ENCODE data around the gene DNAJC1. TPM values are rescaled to one million over a fixed set of nuclear protein-coding genes. Genes with fewer than 3 reads are reported as not detected.
"Not testable (repeated sequence)": the region's sequence is repeated elsewhere in the genome, so short reads cannot be mapped to it uniquely, and the experiment has no call there.

Gene DNAJC1
- total RNA-seq, 2 experiments from 2014 or later = 21.4 to 22.4 TPM

GRCh38 chr10:21832821-21833130, 170.8 kb downstream of the DNAJC1 start:
- H3K4me1 Mint-ChIP-seq (ENCODE audit: low read depth) = no peaks in the 10 kb centered on the region
- no peak for ATAC-seq
- H3K36me3 Mint-ChIP-seq (ENCODE audit: low read depth) = peaks cover 36% of the 10 kb centered on the region
- no peak for DNase-seq
- no peak overlapping the region for H3K4me3 Mint-ChIP-seq
- no peak overlapping the region for H3K27ac Mint-ChIP-seq
- peaks cover 35% of the 10 kb centered on the region for H3K9me3 Mint-ChIP-seq (ENCODE audit: insufficient read depth)
- H3K27me3 Mint-ChIP-seq (ENCODE audit: low read depth) = no peaks in the 10 kb centered on the region
- ChIA-PET CTCF (no interaction called here), POLR2A (no interaction called here)

GRCh38 chr10:21831986-21832820, 171.3 kb downstream of the DNAJC1 start:
- DNase-seq = no peak
- ATAC-seq = no peak
- no peak overlapping the region for H3K27ac Mint-ChIP-seq
- ChIA-PET POLR2A (no interaction called here), CTCF (no interaction called here)
- H3K27me3 Mint-ChIP-seq (ENCODE audit: low read depth) = no peaks in the 10 kb centered on the region
- peaks cover 40% of the 10 kb centered on the region for H3K9me3 Mint-ChIP-seq (ENCODE audit: insufficient read depth)
- H3K4me1 Mint-ChIP-seq (ENCODE audit: low read depth) = no peaks in the 10 kb centered on the region
- no peak overlapping the region for H3K4me3 Mint-ChIP-seq
- H3K36me3 Mint-ChIP-seq (ENCODE audit: low read depth) = peaks cover 37% of the 10 kb centered on the region

GRCh38 chr10:21830037-21830436, 173.5 kb downstream of the DNAJC1 start:
- Mint-ChIP-seq H3K9me3 (ENCODE audit: insufficient read depth) (peaks cover 56% of the 10 kb centered on the region), H3K4me3 (no peak overlapping the region), H3K36me3 (ENCODE audit: low read depth) (peaks cover 34% of the 10 kb centered on the region), H3K27me3 (ENCODE audit: low read depth) (no peaks in the 10 kb centered on the region), H3K27ac (no peak overlapping the region), H3K4me1 (ENCODE audit: low read depth) (no peaks in the 10 kb centered on the region)
- ChIA-PET POLR2A (no interaction called here), CTCF (no interaction called here)
- DNase-seq (no peak), ATAC-seq (no peak)

GRCh38 chr10:21827308-21827707, 176.2 kb downstream of the DNAJC1 start:
- DNase-seq (no peak), ATAC-seq (no peak)
- no peak overlapping the region for H3K27ac Mint-ChIP-seq
- H3K9me3 Mint-ChIP-seq (ENCODE audit: insufficient read depth) = peaks cover 48% of the 10 kb centered on the region
- ChIA-PET CTCF (no interaction called here), POLR2A (no interaction called here)
- H3K36me3 Mint-ChIP-seq (ENCODE audit: low read depth) = peaks cover 34% of the 10 kb centered on the region
- no peak overlapping the region for H3K4me3 Mint-ChIP-seq
- H3K27me3 Mint-ChIP-seq (ENCODE audit: low read depth) = no peaks in the 10 kb centered on the region
- H3K4me1 Mint-ChIP-seq (ENCODE audit: low read depth) = no peaks in the 10 kb centered on the region

- Mint-ChIP-seq H3K4me1 (ENCODE audit: low read depth) (no peaks in the 10 kb centered on the region), H3K4me3 (no peak overlapping the region), H3K9me3 (ENCODE audit: insufficient read depth) (peaks cover 48% of the 10 kb centered on the region), H3K27ac (no peak overlapping the region), H3K27me3 (ENCODE audit: low read depth) (no peaks in the 10 kb centered on the region), H3K36me3 (ENCODE audit: low read depth) (peaks cover 32% of the 10 kb centered on the region)
- no peak for ATAC-seq
- POLR2A ChIA-PET = no interaction called here
- DNase-seq = no peak
- CTCF ChIA-PET = no interaction called here
Measured at GRCh38 chr10:21826725-21827124, 176.8 kb downstream of the DNAJC1 start.

- CTCF ChIA-PET = interaction anchor here (0.7 kb wide), 1 partner anchor 924 kb away, joined by 3 read pairs; no protein-coding TSS in a partner anchor
- DNase-seq (no peak), ATAC-seq (no peak)
- POLR2A ChIA-PET = no interaction called here
- Mint-ChIP-seq H3K4me3 (no peak overlapping the region), H3K36me3 (ENCODE audit: low read depth) (peaks cover 26% of the 10 kb centered on the region), H3K9me3 (ENCODE audit: insufficient read depth) (peaks cover 40% of the 10 kb centered on the region), H3K27ac (no peak overlapping the region), H3K4me1 (ENCODE audit: low read depth) (no peaks in the 10 kb centered on the region), H3K27me3 (ENCODE audit: low read depth) (no peaks in the 10 kb centered on the region)
Measured at GRCh38 chr10:21825345-21825744, 178.2 kb downstream of the DNAJC1 start.

- ChIA-PET CTCF (no interaction called here), POLR2A (no interaction called here)
- H3K9me3 Mint-ChIP-seq (ENCODE audit: insufficient read depth) = peaks cover 32% of the 10 kb centered on the region
- H3K27ac Mint-ChIP-seq = no peak overlapping the region
- H3K27me3 Mint-ChIP-seq (ENCODE audit: low read depth) = no peaks in the 10 kb centered on the region
- H3K4me1 Mint-ChIP-seq (ENCODE audit: low read depth) = no peaks in the 10 kb centered on the region
- no peak overlapping the region for H3K4me3 Mint-ChIP-seq
- DNase-seq (no peak), ATAC-seq (no peak)
- H3K36me3 Mint-ChIP-seq (ENCODE audit: low read depth) = peaks cover 21% of the 10 kb centered on the region
Measured at GRCh38 chr10:21824409-21824808, 179.1 kb downstream of the DNAJC1 start.

- ChIA-PET CTCF (no interaction called here), POLR2A (no interaction called here)
- Mint-ChIP-seq H3K4me1 (ENCODE audit: low read depth) (no peaks in the 10 kb centered on the region), H3K27me3 (ENCODE audit: low read depth) (no peaks in the 10 kb centered on the region), H3K9me3 (ENCODE audit: insufficient read depth) (peaks cover 32% of the 10 kb centered on the region), H3K4me3 (no peak overlapping the region), H3K27ac (no peak overlapping the region), H3K36me3 (ENCODE audit: low read depth) (peaks cover 21% of the 10 kb centered on the region)
- no peak for DNase-seq
- ATAC-seq = no peak
Measured at GRCh38 chr10:21823617-21824016, 179.9 kb downstream of the DNAJC1 start.

- Mint-ChIP-seq H3K9me3 (ENCODE audit: insufficient read depth) (peaks cover 23% of the 10 kb centered on the region), H3K36me3 (ENCODE audit: low read depth) (peaks cover 23% of the 10 kb centered on the region)
- POLR2A ChIA-PET; H3K4me1 Mint-ChIP-seq (ENCODE audit: low read depth); H3K27ac Mint-ChIP-seq; ATAC-seq; CTCF ChIA-PET; DNase-seq; H3K27me3 Mint-ChIP-seq (ENCODE audit: low read depth); H3K4me3 Mint-ChIP-seq: not testable (repeated sequence)
Measured at GRCh38 chr10:21822273-21822672, 181.3 kb downstream of the DNAJC1 start.

GRCh38 chr10:21820952-21821351, 182.6 kb downstream of the DNAJC1 start:
- ATAC-seq = no peak
- ChIA-PET CTCF (no interaction called here), POLR2A (no interaction called here)
- Mint-ChIP-seq H3K36me3 (ENCODE audit: low read depth) (peaks cover 14% of the 10 kb centered on the region), H3K27ac (no peak overlapping the region), H3K4me3 (no peak overlapping the region), H3K4me1 (ENCODE audit: low read depth) (no peaks in the 10 kb centered on the region), H3K9me3 (ENCODE audit: insufficient read depth) (peaks cover 14% of the 10 kb centered on the region), H3K27me3 (ENCODE audit: low read depth) (no peaks in the 10 kb centered on the region)
- DNase-seq = no peak

- peaks cover 15% of the 10 kb centered on the region for H3K36me3 Mint-ChIP-seq (ENCODE audit: low read depth)
- CTCF ChIA-PET; DNase-seq; H3K4me1 Mint-ChIP-seq (ENCODE audit: low read depth); H3K27ac Mint-ChIP-seq; ATAC-seq; H3K4me3 Mint-ChIP-seq; H3K27me3 Mint-ChIP-seq (ENCODE audit: low read depth); H3K9me3 Mint-ChIP-seq (ENCODE audit: insufficient read depth); POLR2A ChIA-PET: not testable (repeated sequence)
Measured at GRCh38 chr10:21818416-21818815, 185.1 kb downstream of the DNAJC1 start.

GRCh38 chr10:21814866-21815265, 188.7 kb downstream of the DNAJC1 start:
- H3K4me3 Mint-ChIP-seq = no peak overlapping the region
- H3K4me1 Mint-ChIP-seq (ENCODE audit: low read depth) = no peaks in the 10 kb centered on the region
- H3K27ac Mint-ChIP-seq = no peak overlapping the region
- ChIA-PET CTCF (no interaction called here), POLR2A (no interaction called here)
- DNase-seq = no peak
- ATAC-seq = no peak
- H3K27me3 Mint-ChIP-seq (ENCODE audit: low read depth) = no peaks in the 10 kb centered on the region
- H3K36me3 Mint-ChIP-seq (ENCODE audit: low read depth) = peaks cover 14% of the 10 kb centered on the region
- H3K9me3 Mint-ChIP-seq (ENCODE audit: insufficient read depth) = peaks cover 4% of the 10 kb centered on the region

- peaks cover 14% of the 10 kb centered on the region for H3K36me3 Mint-ChIP-seq (ENCODE audit: low read depth)
- no peaks in the 10 kb centered on the region for H3K4me1 Mint-ChIP-seq (ENCODE audit: low read depth)
- DNase-seq (no peak), ATAC-seq (no peak)
- H3K27ac Mint-ChIP-seq = no peak overlapping the region
- H3K9me3 Mint-ChIP-seq (ENCODE audit: insufficient read depth) = peaks cover 4% of the 10 kb centered on the region
- ChIA-PET CTCF (no interaction called here), POLR2A (no interaction called here)
- H3K4me3 Mint-ChIP-seq = no peak overlapping the region
- no peaks in the 10 kb centered on the region for H3K27me3 Mint-ChIP-seq (ENCODE audit: low read depth)
Measured at GRCh38 chr10:21813946-21814345, 189.6 kb downstream of the DNAJC1 start.

All from activated CD8-positive, alpha-beta T cell treated with anti-CD3 and anti-CD28 coated beads, Interleukin-2, amount 10 ng/mL, durations not matched to agents 7 days and 5 days (primary cell).